Activated CD8-positive, alpha-beta memory T cell treated with anti-CD3 and anti-CD28 coated beads for 48 hours (primary cell): ENCODE data around the gene SRSF2.
"Not testable (repeated sequence)": the region's sequence is repeated elsewhere in the genome, so short reads cannot be mapped to it uniquely, and the experiment has no call there.

Experiments
- DNase-seq, 3 experiments: peaks; one replicate each; pipeline ENCODE4 v3.0.0-alpha.2; 2020; ENCODE audit warnings: low read depth in 2 of 3, low spot score in 2 of 3

SRSF2 gene

GRCh38 chr17:76702941-76703637 lies 34.0 kb downstream of the SRSF2 start:
- no peak for DNase-seq

DNA sequence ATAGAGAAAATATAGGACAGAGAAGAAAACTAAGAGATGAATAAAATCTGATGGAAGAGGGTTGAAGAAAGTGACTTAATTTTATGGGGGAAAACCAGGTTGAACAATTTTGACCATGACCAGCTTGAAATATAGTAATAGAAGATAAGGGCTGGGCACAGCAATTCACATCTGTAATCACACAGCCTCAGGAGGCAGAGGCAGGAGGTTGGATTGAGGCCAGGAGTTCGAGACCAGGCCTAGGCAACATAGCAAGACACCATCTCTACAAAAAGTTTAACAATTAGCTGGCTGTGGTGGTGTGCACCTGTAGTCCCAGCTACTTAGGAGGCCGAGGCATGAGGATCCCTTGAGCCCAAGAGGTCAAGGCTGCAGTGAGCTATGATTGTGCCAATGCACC lies 35.1 kb downstream of the SRSF2 start:
- DNase-seq = no peak

DNA sequence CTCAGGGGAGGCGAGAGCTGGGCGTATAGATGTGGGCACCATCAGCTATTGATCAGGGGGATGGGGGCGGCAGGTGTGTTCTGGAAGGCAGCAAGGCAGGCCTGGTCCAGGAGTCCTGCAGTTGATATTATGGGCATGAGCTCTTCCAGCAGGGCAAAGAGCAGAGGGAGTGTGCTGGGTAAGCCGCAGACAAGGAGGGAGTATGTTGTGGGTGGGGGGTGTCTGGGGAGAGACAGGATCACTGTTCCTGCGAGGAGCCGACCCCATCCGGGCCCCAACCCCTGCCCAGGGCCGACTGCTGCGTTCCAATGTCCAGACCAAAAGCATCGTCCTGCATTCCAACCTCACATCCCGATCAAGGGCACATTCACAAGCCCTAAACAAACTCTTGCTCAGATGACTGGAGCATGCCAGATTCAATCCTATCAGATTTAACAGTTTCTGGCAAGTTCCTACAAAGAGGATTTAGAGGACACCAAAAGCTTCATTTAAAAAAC lies 35.6 kb downstream of the SRSF2 start:
- no peak for DNase-seq

- DNase-seq = no peak
These were observed 36.3 kb downstream of the SRSF2 start for GRCh38 chr17:76700617-76701470.

DNA sequence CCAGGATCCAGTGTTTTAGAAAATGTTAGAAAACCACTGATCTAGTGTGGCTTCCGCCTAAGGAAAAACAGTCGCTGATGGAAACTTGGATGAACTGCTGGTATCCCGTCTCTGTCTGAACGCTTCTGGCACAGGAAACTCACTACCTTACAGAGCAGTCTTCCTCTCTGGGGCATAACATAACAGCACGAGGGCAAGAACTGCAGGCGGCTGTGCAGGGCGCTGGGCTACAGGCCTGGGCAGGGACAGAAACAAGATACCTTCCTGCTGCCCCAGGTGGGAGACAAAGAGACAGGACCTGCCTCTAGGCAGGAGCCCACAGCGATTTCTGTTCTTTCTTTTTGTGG lies 36.9 kb downstream of the SRSF2 start:
- no peak for DNase-seq

DNA sequence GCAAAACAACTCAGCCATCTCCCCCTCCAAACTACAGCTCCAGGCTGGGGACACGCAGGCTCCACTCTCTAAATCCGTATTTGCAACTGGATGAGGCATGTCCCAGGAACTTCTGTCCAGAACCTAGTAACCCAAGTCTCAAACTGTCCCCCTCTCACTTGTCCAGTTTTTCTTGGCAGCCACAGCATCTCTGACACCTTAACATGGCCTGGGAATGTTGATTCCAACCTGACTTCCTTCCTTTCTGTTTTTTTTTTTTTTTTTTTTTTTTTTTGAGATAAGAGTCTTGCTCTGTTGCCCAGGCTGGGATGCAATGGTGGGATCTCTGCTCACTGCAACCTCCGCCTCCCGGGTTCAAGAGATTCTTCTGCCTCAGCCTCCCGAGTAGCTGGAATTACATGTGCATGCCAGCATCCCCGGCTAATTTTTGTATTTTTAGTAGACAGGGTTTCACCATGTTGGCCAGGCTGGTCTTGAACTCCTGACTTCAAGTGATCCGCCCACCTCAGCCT lies 38.6 kb downstream of the SRSF2 start:
- not testable (repeated sequence) for DNase-seq

DNA sequence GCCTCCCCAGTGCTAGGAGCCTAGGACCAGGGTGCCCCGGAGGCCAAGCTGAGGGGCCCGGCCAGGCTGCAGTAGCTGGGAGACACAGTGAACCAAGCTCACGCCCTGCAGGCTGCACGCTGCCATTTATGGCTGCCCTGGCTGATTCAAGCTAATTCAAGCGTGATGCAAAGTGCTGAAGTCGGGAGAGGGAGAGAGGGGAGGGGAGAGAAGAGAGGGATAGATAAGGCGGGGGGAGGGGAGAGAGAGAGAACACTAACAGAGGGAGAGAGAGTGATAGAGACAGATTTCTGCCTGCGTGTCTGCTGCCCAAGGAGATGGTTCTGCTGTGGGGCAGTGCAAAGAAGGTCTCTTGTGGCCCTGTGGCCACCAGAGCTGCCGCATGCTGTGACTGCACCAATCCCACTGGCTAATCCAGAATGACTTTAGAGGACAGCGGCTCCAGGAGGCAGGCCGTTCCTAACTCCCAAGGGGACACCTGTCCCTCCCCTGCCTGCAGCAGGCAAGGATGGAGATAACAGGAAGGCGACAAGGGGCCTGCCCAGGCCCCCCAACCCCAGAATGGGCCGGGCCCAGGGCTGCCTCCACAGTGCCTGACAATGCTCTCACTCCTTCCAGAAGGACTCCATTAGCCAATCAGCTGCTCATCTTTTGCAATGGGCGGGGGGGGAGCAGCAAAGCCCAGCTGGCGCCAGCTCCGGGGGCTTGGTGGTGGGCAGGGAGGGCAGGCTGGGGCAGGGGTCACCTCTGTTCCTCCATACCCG lies 39.2 kb downstream of the SRSF2 start:
- no peak for DNase-seq

- DNase-seq = no peak
These were observed 40.1 kb downstream of the SRSF2 start for GRCh38 chr17:76696763-76697701.

DNA sequence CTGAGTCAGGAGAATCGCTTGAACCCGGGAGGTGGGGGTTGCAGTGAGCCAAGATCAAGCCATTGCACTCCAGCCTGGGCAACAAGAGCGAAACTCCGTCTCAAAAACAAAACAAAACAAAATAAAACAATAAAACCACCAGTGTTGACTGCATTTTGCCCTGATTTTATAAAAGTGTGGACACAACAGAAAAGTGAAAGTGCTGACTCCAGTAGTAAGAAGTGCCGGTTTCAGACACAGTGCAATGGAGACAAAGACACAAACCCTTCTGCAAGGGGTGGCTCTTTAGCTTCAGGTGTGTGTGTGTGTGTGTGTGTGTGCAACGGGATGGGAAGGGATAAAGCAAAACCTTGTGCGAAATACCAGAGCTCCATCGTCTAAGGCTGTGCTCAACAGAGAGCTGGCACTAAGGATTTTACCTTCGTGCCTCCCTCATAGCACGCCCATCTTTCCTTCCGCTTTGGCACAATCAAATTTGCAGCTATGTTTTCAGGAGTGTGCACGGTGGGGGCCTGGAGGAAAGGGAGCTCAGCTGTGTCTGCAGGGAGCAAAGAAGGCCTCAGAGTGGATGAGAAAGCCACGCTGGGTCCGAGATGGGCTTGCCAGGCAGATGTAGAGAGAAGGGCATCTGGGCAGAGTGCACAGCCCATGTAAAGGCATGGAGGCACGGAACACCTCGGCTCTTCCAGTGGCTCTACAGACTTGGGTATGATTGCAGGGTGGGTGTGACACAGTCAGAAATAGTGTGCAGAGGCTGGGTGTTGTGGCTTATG lies 41.9 kb downstream of the SRSF2 start:
- DNase-seq = no peak

GRCh38 chr17:76691379-76692191 lies 45.5 kb downstream of the SRSF2 start:
- no peak for DNase-seq

DNA sequence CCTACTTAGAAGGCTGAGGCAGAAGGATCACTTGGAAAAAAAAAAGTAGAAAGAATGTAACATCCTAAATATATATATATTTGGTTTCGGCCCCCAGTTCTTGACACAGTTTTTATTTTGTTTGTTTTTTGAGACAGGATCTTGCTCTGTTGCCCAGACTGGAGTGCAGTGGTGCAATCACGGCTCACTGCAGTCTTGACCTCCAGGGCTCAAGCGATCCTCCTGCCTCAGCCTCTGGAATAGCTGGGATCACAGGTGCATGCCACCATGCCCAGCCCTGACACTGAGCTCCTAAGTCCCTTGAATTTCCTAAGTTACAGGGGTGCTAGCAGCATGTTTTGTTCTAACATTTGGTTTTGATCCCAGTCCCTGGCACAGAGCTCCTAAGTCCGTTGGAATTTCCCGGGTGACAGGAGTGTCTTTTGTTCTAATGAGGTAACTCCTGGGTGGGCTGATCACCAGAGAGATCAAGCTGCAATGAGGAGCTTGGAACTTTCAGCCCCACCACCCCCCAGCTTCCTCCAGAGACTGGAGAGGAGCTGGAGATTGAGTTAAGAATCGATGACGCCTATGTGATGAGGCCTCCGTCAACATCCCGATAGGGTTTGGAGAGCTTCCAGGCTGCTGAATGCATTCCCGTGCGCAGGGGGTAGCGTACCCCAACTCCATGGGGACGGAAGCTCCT lies 46.4 kb downstream of the SRSF2 start:
- DNase-seq = no peak

- no peak for DNase-seq
These were observed 47.3 kb downstream of the SRSF2 start for GRCh38 chr17:76689859-76690258.

DNA sequence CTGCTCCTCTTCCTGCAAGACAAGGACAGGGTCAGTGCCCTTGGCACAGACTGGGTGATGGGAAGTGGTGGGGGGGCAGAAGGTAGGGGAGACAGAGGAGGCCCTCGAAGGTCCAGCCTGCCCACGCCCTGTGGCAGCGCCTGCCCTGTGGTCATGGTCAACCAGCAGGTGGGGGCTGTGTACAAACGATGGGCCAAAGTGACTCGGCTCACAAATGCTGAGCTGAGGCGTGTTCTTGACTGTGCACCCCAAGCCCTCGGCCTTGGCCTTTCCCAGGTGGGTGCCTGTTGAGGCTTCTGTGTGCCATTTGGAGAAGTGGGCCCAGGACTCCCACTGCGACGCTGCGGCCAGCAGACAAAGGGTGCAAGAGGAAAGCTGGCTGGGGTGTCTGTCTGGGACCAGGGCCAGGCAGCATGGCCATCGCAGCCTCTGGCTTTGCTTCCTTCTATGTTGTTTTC lies 48.9 kb downstream of the SRSF2 start:
- DNase-seq = no peak

GRCh38 chr17:76687298-76688164 lies 49.6 kb downstream of the SRSF2 start:
- DNase-seq = no peak

DNA sequence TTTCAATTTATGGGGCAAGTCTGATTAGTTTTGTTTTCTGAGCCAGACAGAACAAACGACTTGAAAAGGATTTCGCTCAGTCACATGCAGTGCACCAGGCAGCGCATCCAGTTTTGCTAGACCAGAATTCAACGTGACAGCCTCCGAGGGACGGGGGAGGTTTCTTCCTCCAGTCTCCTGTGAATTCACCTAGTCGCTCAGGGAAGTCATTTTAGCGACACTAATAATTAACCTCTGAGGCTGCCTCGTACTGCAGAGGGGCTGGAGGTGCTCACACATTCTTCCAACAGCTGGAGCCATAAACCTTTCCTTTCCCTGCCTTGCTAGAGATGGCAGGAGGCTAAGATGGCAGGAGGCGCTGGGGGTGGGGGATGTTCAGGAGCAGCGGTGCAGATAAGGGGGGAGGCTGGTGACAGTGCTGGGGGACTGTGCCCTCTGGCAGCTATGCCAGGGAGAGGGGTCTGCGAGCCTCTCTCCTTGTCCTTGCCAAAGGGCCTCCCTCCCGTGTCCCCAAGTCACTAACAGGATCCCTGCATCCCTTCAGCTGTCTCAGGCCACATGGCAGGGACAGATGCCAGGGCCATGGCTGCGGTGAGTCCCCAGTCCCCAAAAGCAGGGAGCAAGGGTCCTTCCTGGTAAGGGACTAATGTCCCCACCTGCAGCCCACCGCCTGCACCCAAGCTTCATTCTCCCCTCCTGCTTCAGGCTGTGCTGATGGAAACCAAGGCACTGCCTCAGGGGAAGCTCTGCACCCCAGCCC lies 50.4 kb downstream of the SRSF2 start:
- no peak for DNase-seq

GRCh38 chr17:76685846-76686245 lies 51.3 kb downstream of the SRSF2 start:
- no peak for DNase-seq
